PFSK-1 (cell line): ENCODE measurements around the gene YDJC.
A peak's percentile ranks its signal among the peaks of the same experiment; 100 is the strongest.

ENCODE experiments used
- FOXP2 ChIP-seq: optimal IDR thresholded peaks from 2 replicates; pipeline ENCODE3; 2011; ENCODE audit warnings: borderline replicate concordance, control low read depth, inconsistent platforms; ENCODE audit not compliant: insufficient read depth; ENCODE audit errors: extremely low read length, extremely low read depth
- POLR2AphosphoS5 ChIP-seq: IDR thresholded peaks from 2 replicates; pipeline ENCODE4 v1.6.1; 2012; ENCODE audit warnings: low read depth, mild to moderate bottlenecking, control low read depth, low read length, moderate library complexity
- SIN3A ChIP-seq: IDR thresholded peaks from 2 replicates; pipeline ENCODE4 v1.6.1; 2012; ENCODE audit warnings: mild to moderate bottlenecking, low read length, moderate library complexity, borderline replicate concordance; ENCODE audit not compliant: insufficient read depth
- TAF1 ChIP-seq: IDR thresholded peaks from 2 replicates; pipeline ENCODE4 v1.6.1; 2012; ENCODE audit warnings: low read length, control low read depth, borderline replicate concordance; ENCODE audit not compliant: insufficient read depth
- TF ChIP-seq, protein P1 (sequence below), 2 experiments: IDR thresholded peaks; 2 replicates each; pipeline versions ENCODE4 v1.6.1 to v1.8.0; 2011 to 2012; ENCODE audit warnings: low read depth in 2 of 2, low read length in 2 of 2, control low read depth in 1 of 2, inconsistent platforms in 1 of 2, mild to moderate bottlenecking in 1 of 2, moderate library complexity in 1 of 2; ENCODE audit not compliant: insufficient read depth in 1 of 2

DNA sequence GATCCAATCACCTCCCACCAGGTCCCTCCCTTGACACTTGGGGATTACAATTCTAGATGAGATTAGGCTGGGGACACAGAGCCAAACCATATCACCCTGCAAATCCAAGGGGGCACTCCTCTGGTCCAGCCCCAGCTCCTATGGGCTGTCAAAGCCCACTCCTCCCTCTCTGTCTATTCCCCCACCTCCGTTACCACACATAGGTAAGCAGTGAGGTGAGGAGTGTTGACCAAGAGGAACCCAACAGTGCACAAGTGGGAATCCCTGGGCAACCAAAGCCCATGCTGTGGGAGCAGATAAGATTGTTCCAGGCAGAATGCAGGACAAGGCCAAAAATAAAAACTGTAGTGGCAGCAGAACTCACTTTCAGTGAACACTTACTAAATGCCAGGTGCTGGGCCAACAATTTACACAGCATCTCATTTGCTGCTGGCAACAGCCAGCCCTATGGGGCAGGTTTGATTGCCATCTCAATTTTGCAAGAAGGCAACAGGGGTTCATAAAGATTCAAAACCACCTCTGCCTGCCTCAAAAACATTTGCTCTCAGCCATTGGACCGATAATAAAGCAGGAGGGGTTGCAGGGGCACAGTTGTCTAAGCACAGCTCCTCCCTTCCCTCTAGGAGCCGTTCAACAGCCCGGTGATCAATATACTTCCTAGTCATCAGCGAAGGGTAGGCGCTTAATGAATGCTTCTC, 21.1 kb upstream of the YDJC start:
- TF ChIP-seq, protein P1, sequence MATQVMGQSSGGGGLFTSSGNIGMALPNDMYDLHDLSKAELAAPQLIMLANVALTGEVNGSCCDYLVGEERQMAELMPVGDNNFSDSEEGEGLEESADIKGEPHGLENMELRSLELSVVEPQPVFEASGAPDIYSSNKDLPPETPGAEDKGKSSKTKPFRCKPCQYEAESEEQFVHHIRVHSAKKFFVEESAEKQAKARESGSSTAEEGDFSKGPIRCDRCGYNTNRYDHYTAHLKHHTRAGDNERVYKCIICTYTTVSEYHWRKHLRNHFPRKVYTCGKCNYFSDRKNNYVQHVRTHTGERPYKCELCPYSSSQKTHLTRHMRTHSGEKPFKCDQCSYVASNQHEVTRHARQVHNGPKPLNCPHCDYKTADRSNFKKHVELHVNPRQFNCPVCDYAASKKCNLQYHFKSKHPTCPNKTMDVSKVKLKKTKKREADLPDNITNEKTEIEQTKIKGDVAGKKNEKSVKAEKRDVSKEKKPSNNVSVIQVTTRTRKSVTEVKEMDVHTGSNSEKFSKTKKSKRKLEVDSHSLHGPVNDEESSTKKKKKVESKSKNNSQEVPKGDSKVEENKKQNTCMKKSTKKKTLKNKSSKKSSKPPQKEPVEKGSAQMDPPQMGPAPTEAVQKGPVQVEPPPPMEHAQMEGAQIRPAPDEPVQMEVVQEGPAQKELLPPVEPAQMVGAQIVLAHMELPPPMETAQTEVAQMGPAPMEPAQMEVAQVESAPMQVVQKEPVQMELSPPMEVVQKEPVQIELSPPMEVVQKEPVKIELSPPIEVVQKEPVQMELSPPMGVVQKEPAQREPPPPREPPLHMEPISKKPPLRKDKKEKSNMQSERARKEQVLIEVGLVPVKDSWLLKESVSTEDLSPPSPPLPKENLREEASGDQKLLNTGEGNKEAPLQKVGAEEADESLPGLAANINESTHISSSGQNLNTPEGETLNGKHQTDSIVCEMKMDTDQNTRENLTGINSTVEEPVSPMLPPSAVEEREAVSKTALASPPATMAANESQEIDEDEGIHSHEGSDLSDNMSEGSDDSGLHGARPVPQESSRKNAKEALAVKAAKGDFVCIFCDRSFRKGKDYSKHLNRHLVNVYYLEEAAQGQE (IDR thresholded peaks at IDR 0.05; ENCODE audit: insufficient read depth in 1 of 2, low read depth in 2 of 2, low read length in 2 of 2), result no peak
- TF ChIP-seq TAF1 (no peak), SIN3A (peak; percentile 16; the same call in 1 of the 2 replicates), POLR2AphosphoS5 (no peak), FOXP2 (no peak)
